Parathyroid adenoma (tissue), 2 donors: Measurements from ENCODE around the gene KARS1.

Experiments used
- H2AFZ ChIP-seq: fragments of 300-600 bp; sonication (generic); one replicate; pipeline ENCODE4 v1.7.0; 2017; ENCODE audit warnings: antibody characterized with exemption, mild to moderate bottlenecking
- H3K27ac ChIP-seq: fragments of 300-600 bp; sonication (generic); one replicate; pipeline ENCODE4 v1.7.0; 2017
- H3K27me3 ChIP-seq: fragments of 300-600 bp; sonication (generic); one replicate; pipeline ENCODE4 v1.7.0; 2017; ENCODE audit warnings: low read length; ENCODE audit not compliant: control insufficient read depth, insufficient read depth
- H3K36me3 ChIP-seq: fragments of 300-600 bp; sonication (generic); one replicate; pipeline ENCODE4 v1.7.0; 2017; ENCODE audit warnings: low read length; ENCODE audit not compliant: control insufficient read depth, insufficient read depth
- H3K4me1 ChIP-seq: fragments of 300-600 bp; sonication (generic); one replicate; pipeline ENCODE4 v1.7.0; 2017; ENCODE audit warnings: control low read depth
- H3K4me2 ChIP-seq: fragments of 300-600 bp; sonication (generic); one replicate; pipeline ENCODE4 v1.7.0; 2017; ENCODE audit warnings: low read length
- H3K4me3 ChIP-seq: fragments of 300-600 bp; sonication (generic); one replicate; pipeline ENCODE4 v1.7.0; 2017; ENCODE audit warnings: low read depth, low read length
- H3K79me2 ChIP-seq: fragments of 300-600 bp; sonication (generic); one replicate; pipeline ENCODE4 v1.7.0; 2017; ENCODE audit warnings: control low read depth
- H3K9ac ChIP-seq: fragments of 300-600 bp; sonication (generic); one replicate; pipeline ENCODE4 v1.7.0; 2017; ENCODE audit warnings: mild to moderate bottlenecking
- H3K9me3 ChIP-seq: fragments of 300-600 bp; sonication (generic); one replicate; pipeline ENCODE4 v1.7.0; 2017; ENCODE audit warnings: low read length; ENCODE audit not compliant: control insufficient read depth
- TF ChIP-seq, protein P1 (sequence below): fragments of 300-600 bp; sonication (generic); IDR thresholded peaks from one replicate; pipeline ENCODE4 v1.7.0; 2017; ENCODE audit warnings: antibody characterized with exemption, mild to moderate bottlenecking
- donor health status: primary hyperparathyroidism.

Gene KARS1

GRCh38 chr16:75590920-75591843, 56.3 kb downstream of the KARS1 start:
- no peak overlapping the region for H3K9ac ChIP-seq
- H3K79me2 ChIP-seq = no peaks in the 10 kb centered on the region
- no peak overlapping the region for H3K4me2 ChIP-seq
- no peaks in the 10 kb centered on the region for H3K27me3 ChIP-seq
- H3K36me3 ChIP-seq = no peaks in the 10 kb centered on the region
- no peak overlapping the region for H2AFZ ChIP-seq
- TF ChIP-seq, protein P1, sequence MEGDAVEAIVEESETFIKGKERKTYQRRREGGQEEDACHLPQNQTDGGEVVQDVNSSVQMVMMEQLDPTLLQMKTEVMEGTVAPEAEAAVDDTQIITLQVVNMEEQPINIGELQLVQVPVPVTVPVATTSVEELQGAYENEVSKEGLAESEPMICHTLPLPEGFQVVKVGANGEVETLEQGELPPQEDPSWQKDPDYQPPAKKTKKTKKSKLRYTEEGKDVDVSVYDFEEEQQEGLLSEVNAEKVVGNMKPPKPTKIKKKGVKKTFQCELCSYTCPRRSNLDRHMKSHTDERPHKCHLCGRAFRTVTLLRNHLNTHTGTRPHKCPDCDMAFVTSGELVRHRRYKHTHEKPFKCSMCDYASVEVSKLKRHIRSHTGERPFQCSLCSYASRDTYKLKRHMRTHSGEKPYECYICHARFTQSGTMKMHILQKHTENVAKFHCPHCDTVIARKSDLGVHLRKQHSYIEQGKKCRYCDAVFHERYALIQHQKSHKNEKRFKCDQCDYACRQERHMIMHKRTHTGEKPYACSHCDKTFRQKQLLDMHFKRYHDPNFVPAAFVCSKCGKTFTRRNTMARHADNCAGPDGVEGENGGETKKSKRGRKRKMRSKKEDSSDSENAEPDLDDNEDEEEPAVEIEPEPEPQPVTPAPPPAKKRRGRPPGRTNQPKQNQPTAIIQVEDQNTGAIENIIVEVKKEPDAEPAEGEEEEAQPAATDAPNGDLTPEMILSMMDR = no peak
- H3K27ac ChIP-seq = no peak overlapping the region
- no peaks in the 10 kb centered on the region for H3K9me3 ChIP-seq
- no peaks in the 10 kb centered on the region for H3K4me1 ChIP-seq
- H3K4me3 ChIP-seq = no peak overlapping the region

- H2AFZ ChIP-seq = no peak overlapping the region
- H3K4me2 ChIP-seq = no peak overlapping the region
- H3K9ac ChIP-seq = no peak overlapping the region
- no peaks in the 10 kb centered on the region for H3K36me3 ChIP-seq
- TF ChIP-seq, protein P1 = no peak
- no peaks in the 10 kb centered on the region for H3K4me1 ChIP-seq
- no peaks in the 10 kb centered on the region for H3K27me3 ChIP-seq
- H3K79me2 ChIP-seq = no peaks in the 10 kb centered on the region
- H3K4me3 ChIP-seq = no peak overlapping the region
- H3K9me3 ChIP-seq = no peaks in the 10 kb centered on the region
- H3K27ac ChIP-seq = no peak overlapping the region
These were observed 58.2 kb downstream of the KARS1 start for GRCh38 chr16:75589306-75589705.

DNA sequence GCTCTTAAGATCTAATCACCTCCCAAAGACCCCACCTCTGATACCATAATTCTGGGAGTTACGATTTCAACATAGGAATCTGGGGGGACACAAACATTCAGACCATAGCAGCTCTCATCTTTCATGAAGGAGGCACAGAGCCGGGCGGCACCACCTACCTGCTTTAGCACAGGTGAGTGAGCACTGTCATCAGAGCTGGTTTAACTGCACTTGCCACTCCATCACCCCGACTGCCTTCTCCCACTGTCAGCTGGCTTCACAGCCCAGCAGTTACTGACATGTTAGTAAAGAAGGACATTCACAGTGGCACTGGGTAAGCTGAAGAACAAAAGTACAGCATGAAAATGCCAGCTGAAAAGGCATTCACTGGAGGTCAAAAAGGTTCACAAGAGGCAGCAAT, 58.7 kb downstream of the KARS1 start:
- no peak overlapping the region for H3K27ac ChIP-seq
- TF ChIP-seq, protein P1 = no peak
- no peaks in the 10 kb centered on the region for H3K36me3 ChIP-seq
- H3K79me2 ChIP-seq = no peaks in the 10 kb centered on the region
- no peak overlapping the region for H2AFZ ChIP-seq
- no peaks in the 10 kb centered on the region for H3K27me3 ChIP-seq
- H3K9ac ChIP-seq = no peak overlapping the region
- no peaks in the 10 kb centered on the region for H3K9me3 ChIP-seq
- H3K4me3 ChIP-seq = no peak overlapping the region
- H3K4me1 ChIP-seq = no peaks in the 10 kb centered on the region
- H3K4me2 ChIP-seq = no peak overlapping the region

GRCh38 chr16:75584108-75584507, 63.4 kb downstream of the KARS1 start:
- TF ChIP-seq, protein P1 = no peak
- Histone ChIP-seq H3K9ac (no peak overlapping the region), H3K4me2 (no peak overlapping the region), H3K36me3 (no peaks in the 10 kb centered on the region), H3K9me3 (no peaks in the 10 kb centered on the region), H2AFZ (no peak overlapping the region), H3K4me3 (no peak overlapping the region), H3K27me3 (no peaks in the 10 kb centered on the region), H3K4me1 (no peaks in the 10 kb centered on the region), H3K27ac (no peak overlapping the region), H3K79me2 (no peaks in the 10 kb centered on the region)
